ENCODE data around the gene GSTM4. TPM values are rescaled to one million over a fixed set of nuclear protein-coding genes. Genes with fewer than 3 reads are reported as not detected.

The GSTM4 gene
- total RNA-seq, 2 donors from 2014 or later, result 24.1 to 37.2 TPM

- no peak overlapping the region for H3K4me3 ChIP-seq
- H3K9me3 ChIP-seq, result no peaks in the 10 kb centered on the region
- ATAC-seq, result no peak
- WGBS, 2 donors, result 35 to 43% methylated on average over 2 of the region's 2 CpGs
- DNase-seq, result no peak
- H3K36me3 ChIP-seq (replicated peaks in 1 of 2; ENCODE audit: insufficient read depth in 1 of 2, low read depth in 2 of 2), result no peaks in the 10 kb centered on the region
- H3K27me3 ChIP-seq, result no peaks in the 10 kb centered on the region
- peaks cover 17% of the 10 kb centered on the region for H3K4me1 ChIP-seq
- TF ChIP-seq CTCF (IDR thresholded peaks at IDR 0.05) (no peak), POLR2A (IDR thresholded peaks at IDR 0.05) (no peak)
- intact Hi-C loops (cut with DNase I), result no loop called here
- H3K27ac ChIP-seq, result no peak overlapping the region
These were observed 3.5 kb upstream of the GSTM4 start for GRCh38 chr1:109652402-109652801.

- intact Hi-C loops (cut with DNase I), result no loop called here
These were observed 2.6 kb upstream of the GSTM4 start for GRCh38 chr1:109653306-109653705.

DNA sequence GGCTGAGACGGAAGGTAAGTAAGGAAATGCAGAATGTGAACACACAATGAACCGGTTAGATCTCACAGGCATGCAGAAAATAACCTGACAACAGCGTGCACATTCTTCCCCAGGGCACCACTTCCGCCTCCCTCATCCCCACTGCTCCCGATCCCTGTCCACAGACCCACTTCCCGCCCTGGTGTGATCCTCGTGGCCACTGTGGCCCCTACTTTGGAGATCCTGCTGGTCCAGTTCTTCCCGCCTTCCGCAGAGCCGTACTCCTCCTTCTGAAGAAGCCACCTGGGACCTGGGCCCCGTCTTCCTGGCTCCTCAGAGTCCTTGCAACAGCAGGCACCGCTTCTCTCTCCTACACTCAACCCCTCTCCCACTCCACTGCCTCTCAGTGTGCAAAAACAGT, 1.4 kb upstream of the GSTM4 start:
- no peak for TF ChIP-seq POLR2A (IDR thresholded peaks at IDR 0.05)
- TF ChIP-seq CTCF (IDR thresholded peaks at IDR 0.05), result no peak
- no peaks in the 10 kb centered on the region for H3K9me3 ChIP-seq
- 84 to 87% methylated on average over 12 of the region's 12 CpGs for WGBS, 2 donors
- no peaks in the 10 kb centered on the region for H3K27me3 ChIP-seq
- H3K4me3 ChIP-seq, result no peak overlapping the region
- intact Hi-C loops (cut with DNase I), result no loop called here
- peak overlapping the region in 1 of 4 donors; percentile 83 for H3K27ac ChIP-seq
- H3K4me1 ChIP-seq, result peaks cover 35% of the 10 kb centered on the region
- ATAC-seq, result no peak
- no peaks in the 10 kb centered on the region for H3K36me3 ChIP-seq (replicated peaks in 1 of 2; ENCODE audit: insufficient read depth in 1 of 2, low read depth in 2 of 2)
- DNase-seq, result no peak

More at GRCh38 chr1:109653306-109653705, 2.6 kb upstream of the GSTM4 start:
- ATAC-seq (no peak), DNase-seq (no peak)
- no peak overlapping the region for H3K27ac ChIP-seq
- TF ChIP-seq POLR2A (IDR thresholded peaks at IDR 0.05) (no peak), CTCF (IDR thresholded peaks at IDR 0.05) (no peak)
- no peaks in the 10 kb centered on the region for H3K27me3 ChIP-seq
- WGBS, 2 donors, result 29 to 45% methylated on average over 2 of the region's 2 CpGs
- H3K4me1 ChIP-seq, result peaks cover 23% of the 10 kb centered on the region
- H3K36me3 ChIP-seq (replicated peaks in 1 of 2; ENCODE audit: insufficient read depth in 1 of 2, low read depth in 2 of 2), result no peaks in the 10 kb centered on the region
- no peaks in the 10 kb centered on the region for H3K9me3 ChIP-seq
- no peak overlapping the region for H3K4me3 ChIP-seq

- DNase-seq, result no peak
- peak overlapping the region in 3 of 4 donors; percentile 76 to 83 (median 82) for H3K27ac ChIP-seq
- no peak for ATAC-seq
- WGBS, 2 donors, result 90% methylated on average over 3 to 4 of the region's 4 CpGs
- intact Hi-C loops (cut with DNase I), result no loop called here
- no peak for TF ChIP-seq CTCF (IDR thresholded peaks at IDR 0.05)
- no peak for TF ChIP-seq POLR2A (IDR thresholded peaks at IDR 0.05)
- H3K9me3 ChIP-seq, result no peaks in the 10 kb centered on the region
- peaks cover 48% of the 10 kb centered on the region for H3K4me1 ChIP-seq
- no peaks in the 10 kb centered on the region for H3K27me3 ChIP-seq
- H3K4me3 ChIP-seq, result no peak overlapping the region
- H3K36me3 ChIP-seq (replicated peaks in 1 of 2; ENCODE audit: insufficient read depth in 1 of 2, low read depth in 2 of 2), result no peaks in the 10 kb centered on the region
These were observed 1.5 kb downstream of the GSTM4 start for GRCh38 chr1:109657395-109657794.

DNA sequence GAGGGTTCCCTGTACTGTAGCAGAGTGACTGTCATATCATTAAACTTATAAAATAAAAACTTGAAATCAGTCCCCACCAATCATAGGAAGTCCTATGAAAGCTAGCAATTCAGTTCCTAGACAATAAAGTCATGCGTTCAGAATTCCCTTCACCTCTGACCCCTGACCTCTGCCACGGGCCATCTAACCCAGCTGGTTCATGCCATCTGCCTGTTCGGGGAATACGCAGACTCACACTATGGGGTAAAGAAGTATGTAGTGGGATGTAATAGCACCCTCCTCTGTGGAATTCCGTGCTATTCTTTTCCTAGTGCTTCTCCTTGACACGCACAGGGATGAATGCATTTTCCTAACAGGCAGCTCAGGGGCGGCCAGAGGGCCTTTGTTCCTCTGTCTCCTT, 2.1 kb downstream of the GSTM4 start:
- TF ChIP-seq POLR2A (IDR thresholded peaks at IDR 0.05), result no peak
- no peak for TF ChIP-seq CTCF (IDR thresholded peaks at IDR 0.05)
- no peaks in the 10 kb centered on the region for H3K9me3 ChIP-seq
- peak overlapping the region in 3 of 4 donors; percentile 58 to 83 (median 76) for H3K27ac ChIP-seq
- no peaks in the 10 kb centered on the region for H3K27me3 ChIP-seq
- 75 to 83% methylated on average over 7 of the region's 7 CpGs for WGBS, 2 donors
- ATAC-seq (no peak), DNase-seq (no peak)
- H3K4me3 ChIP-seq, result no peak overlapping the region
- no peaks in the 10 kb centered on the region for H3K36me3 ChIP-seq (replicated peaks in 1 of 2; ENCODE audit: insufficient read depth in 1 of 2, low read depth in 2 of 2)
- H3K4me1 ChIP-seq, result peaks cover 48% of the 10 kb centered on the region
- intact Hi-C loops (cut with DNase I), result no loop called here

Data from body of pancreas (tissue), 4 donors.